ENCODE measurements around the gene GALNTL6. TPM values are rescaled to one million over a fixed set of nuclear protein-coding genes. Genes with fewer than 3 reads are reported as not detected.

GALNTL6 gene
- polyA plus RNA-seq, 1 donor from 2014 or later, result 14.9 TPM

- TF ChIP-seq EP300 (conservative IDR thresholded peaks at IDR 0.05; ENCODE audit: poor library complexity, severe bottlenecking) (no peak), MXI1 (conservative IDR thresholded peaks at IDR 0.05; ENCODE audit: poor library complexity, severe bottlenecking) (no peak), TAF1 (IDR thresholded peaks at IDR 0.05; ENCODE audit: low read depth) (no peak), EZH2 (IDR thresholded peaks at IDR 0.05; ENCODE audit: borderline replicate concordance, insufficient read depth, low read length, poor library complexity, severe bottlenecking) (no peak), RAD21 (conservative IDR thresholded peaks at IDR 0.05) (no peak), CTCF (IDR thresholded peaks at IDR 0.05; ENCODE audit: poor library complexity, severe bottlenecking) (no peak), POLR2AphosphoS5 (IDR thresholded peaks at IDR 0.05) (no peak), REST (IDR thresholded peaks at IDR 0.05; ENCODE audit: borderline replicate concordance) (no peak), SMC3 (conservative IDR thresholded peaks at IDR 0.05; ENCODE audit: poor library complexity) (no peak)
- Histone ChIP-seq H3K9me3 (ENCODE audit: low read length) (no peaks in the 10 kb centered on the region), H3F3A (ENCODE audit: insufficient read depth, low read length, poor library complexity, severe bottlenecking) (no peaks in the 10 kb centered on the region), H2AFZ (ENCODE audit: low read depth, low read length) (no peak overlapping the region), H3K4me3 (ENCODE audit: low read length) (no peak overlapping the region), H3K27me3 (ENCODE audit: insufficient read depth, low read depth, low read length) (no peaks in the 10 kb centered on the region), H3K9me2 (ENCODE audit: insufficient read depth, low read length) (no peaks in the 10 kb centered on the region), H3K4me2 (ENCODE audit: low read length) (no peak overlapping the region), H3K27ac (ENCODE audit: low read length) (no peak overlapping the region), H3K36me3 (ENCODE audit: insufficient read depth, low read length) (no peaks in the 10 kb centered on the region), H3K9ac (ENCODE audit: low read length) (no peak overlapping the region), H4K20me1 (ENCODE audit: insufficient read depth) (no peaks in the 10 kb centered on the region), H3K79me2 (replicated peaks; ENCODE audit: insufficient read depth, low read length) (no peaks in the 10 kb centered on the region)
Observed at GRCh38 chr4:172938870-172939269, 1125.7 kb downstream of the GALNTL6 start.

GRCh38 chr4:172942840-172943239, 1129.6 kb downstream of the GALNTL6 start:
- H3K4me2 ChIP-seq (ENCODE audit: low read length), result no peak overlapping the region
- TF ChIP-seq EZH2 (IDR thresholded peaks at IDR 0.05; ENCODE audit: borderline replicate concordance, insufficient read depth, low read length, poor library complexity, severe bottlenecking), result no peak
- TF ChIP-seq POLR2AphosphoS5 (IDR thresholded peaks at IDR 0.05), result no peak
- no peak for TF ChIP-seq SMC3 (conservative IDR thresholded peaks at IDR 0.05; ENCODE audit: poor library complexity)
- no peak for TF ChIP-seq RAD21 (conservative IDR thresholded peaks at IDR 0.05)
- no peak for TF ChIP-seq EP300 (conservative IDR thresholded peaks at IDR 0.05; ENCODE audit: poor library complexity, severe bottlenecking)
- no peak for TF ChIP-seq REST (IDR thresholded peaks at IDR 0.05; ENCODE audit: borderline replicate concordance)
- no peak for TF ChIP-seq TAF1 (IDR thresholded peaks at IDR 0.05; ENCODE audit: low read depth)
- no peak for TF ChIP-seq MXI1 (conservative IDR thresholded peaks at IDR 0.05; ENCODE audit: poor library complexity, severe bottlenecking)
- no peak for TF ChIP-seq CTCF (IDR thresholded peaks at IDR 0.05; ENCODE audit: poor library complexity, severe bottlenecking)
- H3F3A ChIP-seq (ENCODE audit: insufficient read depth, low read length, poor library complexity, severe bottlenecking), result no peaks in the 10 kb centered on the region
- H3K27ac ChIP-seq (ENCODE audit: low read length), result no peak overlapping the region
- H3K79me2 ChIP-seq (replicated peaks; ENCODE audit: insufficient read depth, low read length), result no peaks in the 10 kb centered on the region
- H2AFZ ChIP-seq (ENCODE audit: low read depth, low read length), result no peak overlapping the region
- no peak overlapping the region for H3K4me3 ChIP-seq (ENCODE audit: low read length)
- H3K27me3 ChIP-seq (ENCODE audit: insufficient read depth, low read depth, low read length), result no peaks in the 10 kb centered on the region
- H3K9me3 ChIP-seq (ENCODE audit: low read length), result no peaks in the 10 kb centered on the region
- H3K9me2 ChIP-seq (ENCODE audit: insufficient read depth, low read length), result no peaks in the 10 kb centered on the region
- H3K9ac ChIP-seq (ENCODE audit: low read length), result no peak overlapping the region
- no peaks in the 10 kb centered on the region for H4K20me1 ChIP-seq (ENCODE audit: insufficient read depth)
- H3K36me3 ChIP-seq (ENCODE audit: insufficient read depth, low read length), result no peaks in the 10 kb centered on the region
